Non-pigmented ciliary epithelial cell (primary cell): Measurements from ENCODE around the gene DDR1.
"Not testable (repeated sequence)": the region's sequence is repeated elsewhere in the genome, so short reads cannot be mapped to it uniquely, and the experiment has no call there.

ENCODE experiments used
- DNase-seq: peaks from one replicate; pipeline ENCODE4 v3.0.0-alpha.2; 2010; ENCODE audit warnings: low read depth

The DDR1 gene

DNA sequence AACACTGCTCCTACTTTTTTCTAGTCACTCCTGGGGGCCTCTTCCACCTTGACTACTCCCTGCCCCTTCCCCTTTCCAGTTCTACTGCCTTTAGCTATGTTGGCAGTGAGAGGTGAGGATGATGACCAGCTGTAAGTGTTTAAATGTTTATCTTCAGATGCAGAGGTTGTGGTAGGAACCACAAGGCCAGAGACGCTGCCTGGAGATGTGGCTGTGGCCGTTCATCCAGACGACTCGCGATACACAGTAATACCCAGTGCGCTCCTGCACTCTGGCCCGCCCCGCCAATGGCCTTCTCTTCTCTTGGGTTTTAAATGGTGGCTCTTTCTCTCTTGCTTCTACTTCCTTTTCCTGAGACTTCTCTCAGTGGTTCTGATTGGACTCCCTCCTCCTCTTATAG is 34.4 kb downstream of the DDR1 start:
- DNase-seq = no peak

DNA sequence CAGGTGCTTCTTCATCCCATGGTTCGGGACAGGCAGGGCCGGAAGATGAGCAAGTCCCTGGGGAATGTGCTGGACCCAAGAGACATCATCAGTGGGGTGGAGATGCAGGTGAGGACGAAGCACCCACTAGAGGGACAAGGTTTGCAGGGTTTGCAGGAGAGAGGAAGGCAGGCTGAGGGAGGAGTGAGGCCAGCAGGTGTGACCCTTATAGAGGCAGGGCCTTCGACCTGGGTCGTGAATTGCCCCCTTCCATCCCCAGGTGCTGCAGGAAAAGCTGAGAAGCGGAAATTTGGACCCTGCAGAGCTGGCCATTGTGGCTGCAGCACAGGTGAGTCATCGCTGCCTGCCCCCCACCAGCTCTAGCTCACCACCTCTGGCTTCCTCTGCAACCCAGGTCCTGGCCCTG is 38.1 kb downstream of the DDR1 start:
- DNase-seq = no peak

- not testable (repeated sequence) for DNase-seq
Observed at GRCh38 chr6:30924040-30924627, 39.8 kb downstream of the DDR1 start.

DNA sequence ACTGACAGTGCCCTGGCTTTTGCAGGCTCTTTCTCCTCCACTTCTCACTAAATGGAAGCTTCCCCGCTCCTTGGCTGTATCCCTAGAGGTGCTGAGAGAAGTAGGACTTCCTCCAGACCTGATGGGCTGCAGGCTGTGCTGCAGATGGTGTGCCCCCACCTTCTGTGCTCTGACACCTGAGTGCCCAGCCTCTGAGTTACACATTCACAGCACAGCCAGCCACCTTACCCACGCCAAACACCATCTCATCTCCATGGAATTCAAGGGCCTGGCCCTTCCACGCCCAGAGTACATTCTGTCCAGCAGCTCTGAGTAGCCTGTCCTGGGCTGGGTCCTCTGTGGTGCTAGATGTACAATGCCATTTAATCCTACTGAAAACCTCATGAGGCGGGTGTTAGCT is 42.3 kb downstream of the DDR1 start:
- DNase-seq = no peak

DNA sequence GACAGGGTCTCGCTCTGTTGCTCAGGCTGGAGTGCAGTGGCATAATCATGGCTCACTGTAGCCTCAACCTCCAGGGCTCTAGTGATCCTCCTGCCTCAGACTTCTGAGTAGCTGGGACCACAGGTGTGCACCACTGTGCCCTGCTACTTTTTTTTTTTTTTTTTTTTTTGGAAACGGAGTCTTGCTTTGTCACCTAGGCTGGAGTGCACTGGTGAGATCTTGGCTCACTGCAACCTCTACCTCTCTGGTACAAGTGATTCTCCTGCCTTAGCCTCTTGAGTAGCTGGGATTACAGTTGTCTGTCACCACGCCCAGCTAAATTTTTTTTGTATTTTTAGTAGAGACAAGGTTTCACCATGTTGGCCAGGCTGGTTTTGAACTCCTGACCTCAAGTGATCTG is 42.8 kb downstream of the DDR1 start:
- DNase-seq = not testable (repeated sequence)

GRCh38 chr6:30928677-30929076 is 44.4 kb downstream of the DDR1 start:
- no peak for DNase-seq

DNA sequence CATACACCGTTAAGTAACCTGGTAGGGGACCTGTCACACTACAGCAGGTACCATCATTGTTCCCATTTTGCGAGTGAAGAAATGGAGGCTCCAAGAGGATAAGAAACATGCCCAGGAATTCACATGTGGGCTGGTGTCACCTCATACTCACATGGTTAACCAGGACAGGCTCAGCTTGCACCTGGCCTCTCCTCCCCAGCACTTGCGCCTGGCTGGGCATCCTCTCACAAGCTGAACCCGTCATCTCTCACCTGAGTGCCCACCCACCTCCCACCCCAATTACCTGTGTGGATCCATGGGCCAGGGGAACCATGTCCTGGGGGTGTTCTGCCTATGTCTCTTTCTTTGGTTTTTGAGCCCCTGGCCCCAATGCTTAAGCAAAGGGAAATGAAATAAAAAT is 46.2 kb downstream of the DDR1 start:
- no peak for DNase-seq

- DNase-seq = no peak
Observed at GRCh38 chr6:30931272-30931671, 47.0 kb downstream of the DDR1 start.

GRCh38 chr6:30931969-30932645 is 47.8 kb downstream of the DDR1 start, which contains the start of gene SFTA2:
TSS of gene SFTA2 (minus strand) at chr6:30932170. CDS start at chr6:30932096, 74 bp downstream.
- DNase-seq = no peak

GRCh38 chr6:30932665-30933365 is 48.5 kb downstream of the DDR1 start:
- no peak for DNase-seq

- no peak for DNase-seq
Observed at GRCh38 chr6:30935018-30935417, 50.7 kb downstream of the DDR1 start.

DNA sequence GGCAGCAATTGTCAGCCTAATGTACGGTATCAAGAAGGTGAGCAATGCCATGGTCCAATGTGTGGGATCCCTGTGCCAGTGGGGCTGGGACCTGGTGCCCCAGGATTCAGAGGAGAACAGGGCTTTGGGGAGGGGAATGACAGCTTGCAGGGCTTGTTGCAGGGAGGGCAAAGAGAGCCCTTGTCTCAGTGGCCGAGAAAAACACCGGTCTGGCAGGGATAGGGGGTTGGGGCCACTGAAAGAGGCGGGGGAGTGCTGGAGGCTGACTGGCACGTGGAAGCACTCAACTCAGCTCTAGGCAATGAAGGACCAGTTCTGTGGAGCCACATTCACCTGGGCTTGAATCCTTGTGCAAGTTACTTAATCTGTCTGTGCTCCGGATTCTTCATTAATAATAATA is 52.9 kb downstream of the DDR1 start:
- DNase-seq = no peak

DNA sequence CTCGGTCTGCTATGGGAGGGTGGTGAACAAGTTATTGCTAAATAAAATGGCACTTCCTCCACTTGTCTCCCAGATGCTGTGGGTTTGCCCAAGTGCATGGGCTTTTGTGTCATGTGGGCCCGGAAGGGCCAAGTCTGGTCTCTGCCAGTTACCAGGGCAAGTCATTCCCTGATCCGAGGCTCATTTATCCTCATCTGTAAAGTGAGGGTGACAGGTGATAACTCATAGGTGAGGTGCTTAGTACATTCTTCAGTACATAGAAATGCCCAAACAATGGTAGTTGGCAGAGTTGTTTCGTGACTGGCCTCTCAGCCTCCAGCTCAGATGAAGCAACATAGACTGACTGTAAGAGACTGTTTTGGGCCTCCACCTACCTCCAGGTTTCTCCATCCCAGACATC is 54.4 kb downstream of the DDR1 start:
- no peak for DNase-seq

DNA sequence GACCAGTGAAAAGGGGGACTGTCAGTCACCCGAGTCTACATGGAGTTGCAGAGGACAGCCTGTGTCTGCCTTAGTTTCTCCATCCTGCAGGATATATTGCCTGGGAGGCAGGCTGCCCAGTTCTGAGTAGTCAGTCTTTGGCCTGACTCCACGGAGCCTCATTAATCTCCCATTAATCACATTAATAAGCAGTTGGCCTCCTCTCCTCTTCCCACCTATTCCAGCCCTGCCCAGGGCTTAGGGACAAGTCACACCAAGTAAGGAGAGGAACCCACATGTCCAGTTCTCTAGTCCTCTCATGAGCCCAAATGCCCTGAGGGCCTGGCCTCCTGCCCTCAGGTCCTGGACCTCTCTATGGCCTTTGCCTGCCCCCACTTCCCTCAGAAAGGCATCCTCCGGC is 55.2 kb downstream of the DDR1 start:
- DNase-seq = no peak

GRCh38 chr6:30940361-30940986 is 56.2 kb downstream of the DDR1 start, which contains the start of gene MUCL3:
TSS of gene MUCL3 (plus strand) at chr6:30940973. CDS start at chr6:30941000, 27 bp downstream.
- no peak for DNase-seq

GRCh38 chr6:30942338-30943060 is 58.2 kb downstream of the DDR1 start:
- peak; percentile 60 for DNase-seq

DNA sequence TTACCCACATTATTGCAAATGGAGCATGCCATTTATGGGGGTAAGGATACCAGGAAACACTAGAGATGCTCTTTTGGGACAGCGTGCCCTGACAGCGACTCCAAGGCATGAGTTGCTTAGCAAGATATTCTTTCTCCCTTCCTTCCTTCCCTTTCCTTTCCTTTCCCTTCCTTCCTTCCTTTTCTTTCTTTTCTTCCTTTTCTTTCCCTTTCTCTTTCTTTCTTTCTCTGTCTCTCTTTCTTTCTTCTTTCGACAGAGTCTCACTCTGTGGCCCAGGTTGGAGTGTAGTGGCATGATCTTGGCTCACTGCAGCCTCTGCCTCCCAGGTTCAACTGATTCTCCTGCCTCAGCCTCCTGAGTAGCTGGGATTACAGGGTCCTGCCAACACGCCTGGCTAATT is 59.7 kb downstream of the DDR1 start:
- DNase-seq = no peak

DNA sequence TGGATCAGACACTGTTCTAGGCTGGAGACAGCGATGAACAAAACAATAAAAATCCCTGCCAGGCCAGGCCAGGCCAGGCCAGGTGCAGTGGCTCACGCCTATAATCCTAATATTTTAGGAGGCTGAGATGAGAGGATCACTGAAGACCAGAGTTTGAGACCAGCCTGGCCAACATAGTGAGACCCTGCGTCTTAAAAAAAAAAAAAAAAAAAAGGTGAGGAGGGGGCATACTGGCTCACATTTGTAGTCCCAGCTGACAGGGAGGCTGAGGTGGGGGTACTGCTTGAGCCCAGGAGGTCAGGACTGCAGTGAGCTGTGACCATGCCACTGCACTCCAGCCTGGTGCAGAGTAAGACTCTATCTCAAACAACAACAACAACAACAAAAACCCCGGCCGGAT is 61.0 kb downstream of the DDR1 start:
- no peak for DNase-seq

- DNase-seq = no peak
Observed at GRCh38 chr6:30947231-30947630, 62.9 kb downstream of the DDR1 start.

DNA sequence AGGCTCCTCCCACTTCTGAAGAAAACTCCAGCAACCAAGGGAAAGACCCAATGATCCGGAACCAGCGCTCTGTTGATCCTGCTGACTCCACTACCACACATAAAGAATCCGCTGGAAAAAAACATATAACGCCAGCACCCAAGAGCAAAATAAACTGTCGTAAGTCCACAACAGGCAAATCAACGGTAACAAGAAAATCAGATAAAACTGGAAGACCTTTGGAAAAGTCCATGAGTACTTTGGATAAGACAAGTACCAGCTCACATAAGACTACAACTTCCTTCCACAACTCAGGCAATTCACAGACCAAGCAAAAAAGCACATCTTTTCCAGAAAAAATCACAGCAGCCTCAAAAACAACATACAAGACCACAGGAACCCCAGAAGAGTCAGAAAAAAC is 64.5 kb downstream of the DDR1 start:
- DNase-seq = no peak
